Ascending aorta (tissue), 2 donors: ENCODE measurements around the gene AKIRIN2. TPM values are rescaled to one million over a fixed set of nuclear protein-coding genes. Genes with fewer than 3 reads are reported as not detected.
"Not testable (repeated sequence)": the region's sequence is repeated elsewhere in the genome, so short reads cannot be mapped to it uniquely, and the experiment has no call there.

Source experiments
- DNase-seq, 2 donors: peaks; one replicate each; pipeline ENCODE4 v3.0.0-alpha.2; 2019; ENCODE audit warnings: low spot score in 2 of 2
- H3K27ac ChIP-seq, 2 donors: fragments of 200-600 bp; sonication (generic); one replicate each; pipeline ENCODE4 v1.5.1; 2016 to 2017; ENCODE audit warnings: mild to moderate bottlenecking in 1 of 2
- H3K27me3 ChIP-seq: fragments of 200-600 bp; sonication (generic); one replicate; pipeline ENCODE4 v1.5.1; 2017
- H3K36me3 ChIP-seq, 2 donors: fragments of 200-600 bp; sonication (generic); one replicate each; pipeline ENCODE4 v1.5.1; 2016
- H3K4me1 ChIP-seq, 2 donors: fragments of 200-600 bp; sonication (generic); one replicate each; pipeline ENCODE4 v1.5.1; 2016 to 2017; ENCODE audit warnings: mild to moderate bottlenecking in 1 of 2
- H3K4me3 ChIP-seq, 2 donors: fragments of 200-600 bp; sonication (generic); one replicate each; pipeline ENCODE4 v1.5.1; 2016 to 2017; ENCODE audit warnings: mild to moderate bottlenecking in 1 of 2
- H3K9me3 ChIP-seq, 2 donors: fragments of 200-600 bp; sonication (generic); one replicate each; pipeline ENCODE4 v1.5.1; 2016
- intact Hi-C: fragments of 100-400 bp; cut with DNase I; formaldehyde crosslinking; loops from one replicate; pipeline ENCODE4 v1.15.1; 2023
- total RNA-seq: library from RNA; depleted of rRNA; stranded (reverse); fragments of >200 nt; gene quantifications from one replicate; pipeline ENCODE4 v1.1.0, GENCODE V29; 2016
- TF ChIP-seq, protein P1 (sequence below), 3 experiments: fragments of 200-600 bp in 2 of 3; fragments of 450-650 bp in 1 of 3; sonication (generic) in 2 of 3; IDR thresholded peaks; one replicate each; pipeline ENCODE4 v1.5.1; 2016 to 2019; ENCODE audit warnings: antibody characterized with exemption in 3 of 3, mild to moderate bottlenecking in 1 of 3, moderate library complexity in 1 of 3

AKIRIN2 gene
- total RNA-seq, 1 donor from 2014 or later: 39.1 TPM

DNA sequence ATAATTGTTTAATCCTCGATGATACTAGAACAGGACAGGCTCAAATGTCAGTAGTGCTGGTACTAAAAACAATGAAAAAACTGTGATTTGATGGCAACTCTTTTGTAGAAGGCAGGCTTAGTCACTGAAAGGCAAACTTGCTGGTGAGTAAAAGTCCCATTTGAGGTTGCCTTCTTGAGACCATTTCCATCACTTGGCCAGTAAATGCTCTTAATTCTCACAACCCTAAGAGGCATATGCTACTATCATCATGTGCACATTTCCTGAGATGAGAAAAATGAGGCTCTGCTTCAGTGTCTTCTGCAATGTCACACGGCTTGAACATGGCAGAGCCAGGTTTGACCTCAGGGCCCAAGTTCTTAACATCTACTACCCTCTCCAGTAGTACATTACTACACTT is 9.9 kb downstream of the AKIRIN2 start:
- Histone ChIP-seq H3K27me3 (no peaks in the 10 kb centered on the region), H3K27ac (peak overlapping the region in 1 of 2 donors; percentile 5), H3K9me3 (no peaks in the 10 kb centered on the region), H3K4me1 (peaks cover 4 to 18% of the 10 kb centered on the region in 2 donors), H3K36me3 (no peaks in the 10 kb centered on the region), H3K4me3 (no peak overlapping the region)
- intact Hi-C loops: no loop called here
- TF ChIP-seq, protein P1, sequence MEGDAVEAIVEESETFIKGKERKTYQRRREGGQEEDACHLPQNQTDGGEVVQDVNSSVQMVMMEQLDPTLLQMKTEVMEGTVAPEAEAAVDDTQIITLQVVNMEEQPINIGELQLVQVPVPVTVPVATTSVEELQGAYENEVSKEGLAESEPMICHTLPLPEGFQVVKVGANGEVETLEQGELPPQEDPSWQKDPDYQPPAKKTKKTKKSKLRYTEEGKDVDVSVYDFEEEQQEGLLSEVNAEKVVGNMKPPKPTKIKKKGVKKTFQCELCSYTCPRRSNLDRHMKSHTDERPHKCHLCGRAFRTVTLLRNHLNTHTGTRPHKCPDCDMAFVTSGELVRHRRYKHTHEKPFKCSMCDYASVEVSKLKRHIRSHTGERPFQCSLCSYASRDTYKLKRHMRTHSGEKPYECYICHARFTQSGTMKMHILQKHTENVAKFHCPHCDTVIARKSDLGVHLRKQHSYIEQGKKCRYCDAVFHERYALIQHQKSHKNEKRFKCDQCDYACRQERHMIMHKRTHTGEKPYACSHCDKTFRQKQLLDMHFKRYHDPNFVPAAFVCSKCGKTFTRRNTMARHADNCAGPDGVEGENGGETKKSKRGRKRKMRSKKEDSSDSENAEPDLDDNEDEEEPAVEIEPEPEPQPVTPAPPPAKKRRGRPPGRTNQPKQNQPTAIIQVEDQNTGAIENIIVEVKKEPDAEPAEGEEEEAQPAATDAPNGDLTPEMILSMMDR (IDR thresholded peaks at IDR 0.05): no peak
- DNase-seq: no peak

GRCh38 chr6:87690441-87690840 is 11.6 kb downstream of the AKIRIN2 start:
- intact Hi-C loops: no loop called here
- Histone ChIP-seq H3K36me3 (no peaks in the 10 kb centered on the region), H3K4me1 (peaks cover 4 to 13% of the 10 kb centered on the region in 2 donors), H3K27ac (no peak overlapping the region), H3K9me3 (no peaks in the 10 kb centered on the region), H3K27me3 (no peaks in the 10 kb centered on the region), H3K4me3 (no peak overlapping the region)
- TF ChIP-seq, protein P1 (IDR thresholded peaks at IDR 0.05): no peak
- no peak for DNase-seq

DNA sequence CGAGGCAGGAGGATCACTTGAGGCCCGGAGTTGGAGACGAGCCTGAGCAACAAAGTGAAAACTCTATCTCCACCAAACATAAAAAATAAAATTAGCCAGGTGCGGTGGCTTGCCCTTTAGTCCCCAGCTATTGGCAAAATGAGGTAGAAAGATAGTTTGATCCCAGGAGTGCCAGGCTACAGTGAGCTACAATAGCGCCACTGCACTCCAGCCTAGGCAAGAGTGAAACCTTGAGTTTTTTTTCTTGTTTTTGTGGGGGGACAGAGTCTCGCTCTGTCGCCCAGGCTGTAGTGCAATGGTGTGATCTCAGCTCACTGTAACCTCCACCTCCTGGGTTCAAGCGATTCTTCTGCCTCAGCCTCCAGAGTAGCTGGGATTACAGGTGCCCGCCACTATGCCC is 14.1 kb downstream of the AKIRIN2 start:
- DNase-seq, H3K9me3 ChIP-seq, H3K27ac ChIP-seq, H3K27me3 ChIP-seq, intact Hi-C loops, H3K4me3 ChIP-seq, H3K36me3 ChIP-seq: not testable (repeated sequence)
- peaks cover 4 to 13% of the 10 kb centered on the region in 2 donors for H3K4me1 ChIP-seq

GRCh38 chr6:87687296-87687695 is 14.7 kb downstream of the AKIRIN2 start:
- intact Hi-C loops: no loop called here
- no peak for DNase-seq
- no peaks in the 10 kb centered on the region for H3K9me3 ChIP-seq
- peaks cover 4 to 13% of the 10 kb centered on the region in 2 donors for H3K4me1 ChIP-seq
- no peak overlapping the region for H3K27ac ChIP-seq
- H3K27me3 ChIP-seq: no peaks in the 10 kb centered on the region
- H3K4me3 ChIP-seq: no peak overlapping the region
- TF ChIP-seq, protein P1 (IDR thresholded peaks at IDR 0.05): no peak
- H3K36me3 ChIP-seq: no peaks in the 10 kb centered on the region

- DNase-seq, H3K4me3 ChIP-seq, H3K36me3 ChIP-seq, intact Hi-C loops, H3K9me3 ChIP-seq, H3K27me3 ChIP-seq, H3K27ac ChIP-seq, H3K4me1 ChIP-seq: not testable (repeated sequence)
Observed at GRCh38 chr6:87686636-87687205, 15.3 kb downstream of the AKIRIN2 start.

- H3K4me1 ChIP-seq: peaks cover 0 to 4% of the 10 kb centered on the region in 2 donors
Observed at GRCh38 chr6:87684895-87685654, 17.0 kb downstream of the AKIRIN2 start.

More at GRCh38 chr6:87684895-87685654, 17.0 kb downstream of the AKIRIN2 start:
- no peaks in the 10 kb centered on the region for H3K9me3 ChIP-seq
- H3K27ac ChIP-seq: no peak overlapping the region
- intact Hi-C loops: no loop called here
- no peak overlapping the region for H3K4me3 ChIP-seq
- DNase-seq: no peak
- peaks cover 0 to 5% of the 10 kb centered on the region in 2 donors for H3K36me3 ChIP-seq
- no peaks in the 10 kb centered on the region for H3K27me3 ChIP-seq
- TF ChIP-seq, protein P1 (IDR thresholded peaks at IDR 0.05): no peak
